NCI-H1930 (cell line): ENCODE results near the gene HOXD11.

ENCODE experiments used
- DNase-seq, 2 experiments: peaks; one replicate each; lab custom pipeline; 2025; lab: John Stamatoyannopoulos, UW

Gene HOXD11

GRCh38 chr2:176081376-176081836 lies 25.7 kb upstream of the HOXD11 start:
- no peak for DNase-seq

GRCh38 chr2:176081837-176082524 lies 25.1 kb upstream of the HOXD11 start:
- peak in 1 of 2 experiments; percentile 38 for DNase-seq

GRCh38 chr2:176082525-176082823 lies 24.6 kb upstream of the HOXD11 start:
- DNase-seq, result no peak

- DNase-seq, result no peak
These were observed 24.0 kb upstream of the HOXD11 start for GRCh38 chr2:176082824-176083751.

GRCh38 chr2:176083796-176084261 lies 23.3 kb upstream of the HOXD11 start, which contains the start of gene EVX2:
Gene EVX2, minus strand, starts transcription at chr2:176083962. Its CDS starts 186 bp downstream, at chr2:176083776.
- no peak for DNase-seq

GRCh38 chr2:176084611-176085119 lies 22.4 kb upstream of the HOXD11 start:
- no peak for DNase-seq

- no peak for DNase-seq
These were observed 21.8 kb upstream of the HOXD11 start for GRCh38 chr2:176085120-176085788.

- DNase-seq, result peak; percentile 62 to 67
These were observed 21.0 kb upstream of the HOXD11 start for GRCh38 chr2:176085861-176086771.

GRCh38 chr2:176087330-176088047 lies 19.6 kb upstream of the HOXD11 start:
- DNase-seq, result no peak

GRCh38 chr2:176088048-176088936 lies 18.8 kb upstream of the HOXD11 start:
- DNase-seq, result peak; percentile 24 to 48

GRCh38 chr2:176088937-176089842 lies 17.9 kb upstream of the HOXD11 start:
- DNase-seq, result no peak

- DNase-seq, result no peak
These were observed 17.2 kb upstream of the HOXD11 start for GRCh38 chr2:176089843-176090395.

GRCh38 chr2:176090862-176091261 lies 16.2 kb upstream of the HOXD11 start:
- DNase-seq, result no peak

- no peak for DNase-seq
These were observed 15.5 kb upstream of the HOXD11 start for GRCh38 chr2:176091329-176092258.

GRCh38 chr2:176092270-176093144 lies 14.6 kb upstream of the HOXD11 start, which contains the start of gene HOXD13:
Gene HOXD13, plus strand, starts transcription at chr2:176092721. Its CDS starts 170 bp downstream, at chr2:176092891.
- peak; percentile 45 to 63 for DNase-seq
